ENCODE results near the gene IFNG-AS1. TPM values are rescaled to one million over a fixed set of nuclear protein-coding genes. Genes with fewer than 3 reads are reported as not detected.

IFNG-AS1 gene
- total RNA-seq, 1 experiment from 2014 or later, result not detected

DNA sequence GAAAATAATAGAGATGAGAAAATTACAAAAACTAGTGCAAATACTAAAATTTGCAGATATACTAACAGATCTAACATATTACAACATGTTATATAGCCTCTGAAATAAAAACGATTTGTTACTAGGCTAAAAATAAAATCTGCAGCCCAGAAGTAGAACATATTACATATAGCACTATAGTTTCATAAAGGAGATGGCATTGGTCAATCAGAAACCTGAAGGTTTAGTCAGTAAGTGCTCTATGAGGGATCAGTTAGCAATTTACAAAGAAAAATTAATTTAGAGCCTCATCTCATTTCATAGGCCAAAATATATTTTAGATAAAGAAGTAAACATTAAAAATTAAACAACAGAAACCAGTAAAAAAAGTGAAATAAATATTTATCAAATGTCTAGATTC is 41.0 kb downstream of the IFNG-AS1 start:
- H3K9me3 ChIP-seq, result peaks cover 3% of the 10 kb centered on the region; the same call in 1 of the 2 replicates
- POLR2A ChIA-PET, result no interaction called here
- Mint-ChIP-seq H3K27ac (ENCODE audit: unreplicated experiment) (no peak overlapping the region), H3K9me3 (ENCODE audit: unreplicated experiment) (no peaks in the 10 kb centered on the region), H3K27me3 (ENCODE audit: insufficient read depth, unreplicated experiment) (peaks cover 8% of the 10 kb centered on the region), H3K4me1 (ENCODE audit: low read depth, unreplicated experiment) (no peaks in the 10 kb centered on the region), H3K4me3 (ENCODE audit: unreplicated experiment) (no peak overlapping the region), H3K36me3 (ENCODE audit: insufficient read depth, unreplicated experiment) (no peaks in the 10 kb centered on the region)
- TF ChIP-seq CTCF (IDR thresholded peaks at IDR 0.05; ENCODE audit: insufficient read depth in 1 of 2, low read depth in 1 of 2, low read length in 1 of 2, severe bottlenecking in 1 of 2, unreplicated experiment in 1 of 2), result no peak
- no TSS peak for BruUV-seq (replicated peaks)
- no peaks in the 10 kb centered on the region for H3K36me3 ChIP-seq (ENCODE audit: control insufficient read depth, insufficient read depth, low read length)
- H3K4me1 ChIP-seq, result no peaks in the 10 kb centered on the region
- no peak overlapping the region for H3K4me3 ChIP-seq (ENCODE audit: low read depth, low read length)
- no peak for DNase-seq
- H3K27me3 ChIP-seq (replicated peaks; ENCODE audit: control insufficient read depth, insufficient read depth, low read length), result no peaks in the 10 kb centered on the region
- CTCF ChIA-PET, result no interaction called here
- intact Hi-C loops (cut with micrococcal nuclease; ENCODE audit: unreplicated experiment), result no loop called here

GRCh38 chr12:68031174-68031573 is 41.9 kb downstream of the IFNG-AS1 start:
- Mint-ChIP-seq H3K4me3 (ENCODE audit: unreplicated experiment) (no peak overlapping the region), H3K27me3 (ENCODE audit: insufficient read depth, unreplicated experiment) (peaks cover 5% of the 10 kb centered on the region), H3K9me3 (ENCODE audit: unreplicated experiment) (no peaks in the 10 kb centered on the region), H3K27ac (ENCODE audit: unreplicated experiment) (no peak overlapping the region), H3K36me3 (ENCODE audit: insufficient read depth, unreplicated experiment) (no peaks in the 10 kb centered on the region), H3K4me1 (ENCODE audit: low read depth, unreplicated experiment) (no peaks in the 10 kb centered on the region)
- H3K36me3 ChIP-seq (ENCODE audit: control insufficient read depth, insufficient read depth, low read length), result no peaks in the 10 kb centered on the region
- no peaks in the 10 kb centered on the region for H3K4me1 ChIP-seq
- intact Hi-C loops (cut with micrococcal nuclease; ENCODE audit: unreplicated experiment), result no loop called here
- POLR2A ChIA-PET, result no interaction called here
- no peak for DNase-seq
- TF ChIP-seq CTCF (IDR thresholded peaks at IDR 0.05; ENCODE audit: insufficient read depth in 1 of 2, low read depth in 1 of 2, low read length in 1 of 2, severe bottlenecking in 1 of 2, unreplicated experiment in 1 of 2), result no peak
- CTCF ChIA-PET, result no interaction called here
- no TSS peak for BruUV-seq (replicated peaks)
- no peaks in the 10 kb centered on the region for H3K27me3 ChIP-seq (replicated peaks; ENCODE audit: control insufficient read depth, insufficient read depth, low read length)
- no peak overlapping the region for H3K4me3 ChIP-seq (ENCODE audit: low read depth, low read length)
- peaks cover 3% of the 10 kb centered on the region; the same call in 1 of the 2 replicates for H3K9me3 ChIP-seq

DNA sequence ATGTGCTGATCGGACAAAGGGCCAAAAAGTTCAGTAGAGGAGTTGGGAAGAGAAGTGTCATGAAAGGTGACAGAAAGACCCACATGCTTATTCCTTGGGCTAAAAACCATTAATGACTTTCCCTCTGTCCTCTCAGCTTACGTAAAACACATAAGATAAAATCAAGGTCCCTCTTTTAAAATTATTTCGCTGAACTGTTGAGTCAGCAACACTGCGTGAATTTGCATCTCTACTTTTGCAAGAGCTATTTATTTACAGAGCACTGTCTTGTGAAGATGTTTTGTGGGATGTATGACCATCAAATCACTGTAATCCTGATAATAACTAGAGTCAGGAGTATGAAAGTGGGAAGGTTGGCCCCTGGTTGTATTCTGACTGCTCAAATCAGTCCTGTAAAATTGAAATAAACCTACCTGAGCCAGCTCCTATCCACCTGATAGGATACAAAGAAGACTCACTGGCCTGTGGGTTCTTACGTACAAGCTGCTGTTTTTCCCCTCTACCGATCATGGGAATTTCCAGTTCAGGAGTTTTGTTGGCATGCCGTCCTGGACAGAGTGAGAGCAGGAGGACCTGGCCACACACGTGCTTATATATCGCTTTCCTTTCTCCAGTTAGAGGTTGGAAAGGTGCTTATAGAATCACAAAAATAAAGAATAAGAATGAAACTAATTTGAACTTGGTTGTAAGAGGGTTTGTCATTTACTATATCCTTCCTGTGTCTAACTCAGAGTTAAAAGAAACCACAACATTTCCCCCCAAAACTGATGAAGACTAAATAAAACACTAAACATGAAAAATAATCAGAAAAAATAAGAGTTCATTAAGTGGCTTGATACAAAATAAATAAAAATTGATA is 42.9 kb downstream of the IFNG-AS1 start:
- POLR2A ChIA-PET, result no interaction called here
- intact Hi-C loops (cut with micrococcal nuclease; ENCODE audit: unreplicated experiment), result no loop called here
- Histone ChIP-seq H3K36me3 (ENCODE audit: control insufficient read depth, insufficient read depth, low read length) (no peaks in the 10 kb centered on the region), H3K4me3 (ENCODE audit: low read depth, low read length) (no peak overlapping the region), H3K4me1 (no peaks in the 10 kb centered on the region), H3K27me3 (replicated peaks; ENCODE audit: control insufficient read depth, insufficient read depth, low read length) (no peaks in the 10 kb centered on the region), H3K9me3 (peaks cover 3% of the 10 kb centered on the region; the same call in 1 of the 2 replicates)
- CTCF ChIA-PET, result no interaction called here
- H3K9me3 Mint-ChIP-seq (ENCODE audit: unreplicated experiment), result no peaks in the 10 kb centered on the region
- no peak overlapping the region for H3K4me3 Mint-ChIP-seq (ENCODE audit: unreplicated experiment)
- peaks cover 5% of the 10 kb centered on the region for H3K27me3 Mint-ChIP-seq (ENCODE audit: insufficient read depth, unreplicated experiment)
- no peak for DNase-seq
- H3K4me1 Mint-ChIP-seq (ENCODE audit: low read depth, unreplicated experiment), result no peaks in the 10 kb centered on the region
- H3K27ac Mint-ChIP-seq (ENCODE audit: unreplicated experiment), result no peak overlapping the region
- H3K36me3 Mint-ChIP-seq (ENCODE audit: insufficient read depth, unreplicated experiment), result no peaks in the 10 kb centered on the region
- TF ChIP-seq CTCF (IDR thresholded peaks at IDR 0.05; ENCODE audit: insufficient read depth in 1 of 2, low read depth in 1 of 2, low read length in 1 of 2, severe bottlenecking in 1 of 2, unreplicated experiment in 1 of 2), result no peak
- no TSS peak for BruUV-seq (replicated peaks)
